K562 (cell line): Measurements from ENCODE around the gene PLXNB2. TPM values are rescaled to one million over a fixed set of nuclear protein-coding genes. Genes with fewer than 3 reads are reported as not detected.

ENCODE experiments used
- MCM2 ChIP-seq: fragments of 450-650 bp; IDR thresholded peaks from 2 replicates; pipeline ENCODE4 v1.6.1; 2017; ENCODE audit warnings: low read depth, mild to moderate bottlenecking
- NFRKB ChIP-seq: fragments of 450-650 bp; IDR thresholded peaks from 2 replicates; pipeline ENCODE4 v1.6.1; 2016; ENCODE audit warnings: low read depth
- NFXL1 ChIP-seq: fragments of 450-650 bp; formaldehyde crosslinking; IDR thresholded peaks from 2 replicates; pipeline ENCODE4 v1.4.0; 2021; ENCODE audit warnings: mild to moderate bottlenecking
- NUFIP1 ChIP-seq: fragments of 450-650 bp; IDR thresholded peaks from 2 replicates; pipeline ENCODE4 v1.6.1; 2018; ENCODE audit not compliant: partially characterized antibody
- SUPT5H ChIP-seq: fragments of 450-650 bp; IDR thresholded peaks from 2 replicates; pipeline ENCODE4 v1.6.1; 2016
- polyA plus RNA-seq, 8 experiments: library from polyadenylated mRNA; depleted of rRNA in 4 of 8; stranded (reverse) in 5 of 8; unstranded in 3 of 8; fragments of >200 nt; fragmentation: Nextera tagmentation in 2 of 8; fragmentation: Illumina TruSeq in 1 of 8; extraction: Ambion mirVana in 2 of 8; extraction: Trizol in 1 of 8; gene quantifications; 2 replicates each; pipeline versions ENCODE4 v1.2.1 to v1.2.3, GENCODE V29; 2011 to 2014; ENCODE audit warnings: inconsistent platforms in 1 of 8, missing spikeins in 1 of 8
- total RNA-seq, 7 experiments: library from RNA; depleted of rRNA in 6 of 7; stranded (reverse); fragments of >200 nt in 6 of 7; fragmentation: Illumina TruSeq in 2 of 7; extraction: Trizol in 2 of 7; gene quantifications; 2 replicates each; pipeline versions ENCODE4 v1.2.1 to v1.2.3, GENCODE V29; 2011 to 2021; ENCODE audit warnings: low replicate concordance in 1 of 7
- TF ChIP-seq, protein P1 (sequence below): fragments of 450-650 bp; IDR thresholded peaks from 2 replicates; pipeline ENCODE4 v1.6.1; 2016; ENCODE audit warnings: mild to moderate bottlenecking, moderate library complexity
- TF ChIP-seq, protein P2 (sequence below): sonication (generic); formaldehyde crosslinking; IDR thresholded peaks from 2 replicates; pipeline ENCODE4 v1.9.0; 2022; ENCODE audit warnings: mild to moderate bottlenecking, missing genetic modification reagents
- TF ChIP-seq, protein P3 (sequence below): sonication (generic); formaldehyde crosslinking; IDR thresholded peaks from 2 replicates; pipeline ENCODE4 v1.8.1; 2022; ENCODE audit warnings: missing genetic modification reagents
- TF ChIP-seq, protein P4 (sequence below): fragments of 450-650 bp; IDR thresholded peaks from 2 replicates; pipeline ENCODE4 v1.6.1; 2016; ENCODE audit warnings: borderline replicate concordance
- TF ChIP-seq, protein P5 (sequence below): sonication (generic); formaldehyde crosslinking; IDR thresholded peaks from 2 replicates; pipeline ENCODE4 v1.9.0; 2022; ENCODE audit warnings: mild to moderate bottlenecking, missing genetic modification reagents

PLXNB2 gene
- total and polyA plus RNA-seq, 9 of the 15 experiments (the other 6 are each of a cell fraction or from before 2014, with no cell fraction given) = 0.15 to 45.1 (median 13.6) TPM

DNA sequence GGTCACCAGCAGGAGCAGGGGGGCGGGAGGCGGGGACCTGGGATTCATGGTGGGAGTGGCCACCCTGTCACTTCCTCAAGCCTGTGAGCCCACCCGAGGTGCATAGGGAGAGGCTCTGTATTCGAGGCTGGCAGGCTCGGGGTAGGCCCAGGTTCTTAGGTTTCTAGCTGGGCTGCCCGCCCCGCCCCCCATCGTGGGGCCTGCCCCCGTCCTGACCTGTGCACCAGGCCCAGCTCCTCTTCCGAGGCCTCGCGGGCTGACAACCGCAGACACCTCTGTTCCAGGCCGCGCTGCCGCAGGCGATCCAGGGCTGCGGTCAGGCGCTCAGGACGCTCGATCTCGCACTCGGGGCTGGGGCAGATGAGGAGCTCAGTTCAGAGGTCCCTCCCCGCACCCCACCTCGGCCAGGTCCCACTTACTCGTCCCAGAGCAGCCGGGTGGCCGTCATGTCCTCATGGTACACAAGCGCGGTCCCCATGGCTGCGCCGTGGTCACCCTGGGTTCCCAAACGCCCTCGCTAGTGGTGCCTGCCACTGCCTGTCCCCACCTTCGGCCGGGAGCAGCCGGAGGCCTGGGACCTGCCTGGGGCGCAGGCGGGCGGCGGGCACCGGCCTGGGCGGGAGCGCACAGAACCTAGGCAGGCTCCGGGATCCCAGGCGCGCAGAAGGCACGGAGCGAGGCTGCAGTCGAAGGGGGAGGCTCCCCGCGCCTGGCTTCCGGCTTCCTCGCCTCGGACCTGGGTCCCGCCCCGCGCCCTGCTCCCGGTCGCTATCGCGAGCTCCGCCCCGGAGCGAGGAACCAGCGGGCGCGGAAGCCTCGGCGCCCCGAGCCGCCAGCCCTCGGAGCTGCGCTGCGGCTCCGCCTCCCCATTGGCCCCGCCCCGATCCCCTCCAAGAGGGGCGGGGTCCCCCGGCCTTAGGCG is 56.6 kb downstream of the PLXNB2 start, which contains the start of gene HDAC10 (continued):
- TF ChIP-seq, protein P1, sequence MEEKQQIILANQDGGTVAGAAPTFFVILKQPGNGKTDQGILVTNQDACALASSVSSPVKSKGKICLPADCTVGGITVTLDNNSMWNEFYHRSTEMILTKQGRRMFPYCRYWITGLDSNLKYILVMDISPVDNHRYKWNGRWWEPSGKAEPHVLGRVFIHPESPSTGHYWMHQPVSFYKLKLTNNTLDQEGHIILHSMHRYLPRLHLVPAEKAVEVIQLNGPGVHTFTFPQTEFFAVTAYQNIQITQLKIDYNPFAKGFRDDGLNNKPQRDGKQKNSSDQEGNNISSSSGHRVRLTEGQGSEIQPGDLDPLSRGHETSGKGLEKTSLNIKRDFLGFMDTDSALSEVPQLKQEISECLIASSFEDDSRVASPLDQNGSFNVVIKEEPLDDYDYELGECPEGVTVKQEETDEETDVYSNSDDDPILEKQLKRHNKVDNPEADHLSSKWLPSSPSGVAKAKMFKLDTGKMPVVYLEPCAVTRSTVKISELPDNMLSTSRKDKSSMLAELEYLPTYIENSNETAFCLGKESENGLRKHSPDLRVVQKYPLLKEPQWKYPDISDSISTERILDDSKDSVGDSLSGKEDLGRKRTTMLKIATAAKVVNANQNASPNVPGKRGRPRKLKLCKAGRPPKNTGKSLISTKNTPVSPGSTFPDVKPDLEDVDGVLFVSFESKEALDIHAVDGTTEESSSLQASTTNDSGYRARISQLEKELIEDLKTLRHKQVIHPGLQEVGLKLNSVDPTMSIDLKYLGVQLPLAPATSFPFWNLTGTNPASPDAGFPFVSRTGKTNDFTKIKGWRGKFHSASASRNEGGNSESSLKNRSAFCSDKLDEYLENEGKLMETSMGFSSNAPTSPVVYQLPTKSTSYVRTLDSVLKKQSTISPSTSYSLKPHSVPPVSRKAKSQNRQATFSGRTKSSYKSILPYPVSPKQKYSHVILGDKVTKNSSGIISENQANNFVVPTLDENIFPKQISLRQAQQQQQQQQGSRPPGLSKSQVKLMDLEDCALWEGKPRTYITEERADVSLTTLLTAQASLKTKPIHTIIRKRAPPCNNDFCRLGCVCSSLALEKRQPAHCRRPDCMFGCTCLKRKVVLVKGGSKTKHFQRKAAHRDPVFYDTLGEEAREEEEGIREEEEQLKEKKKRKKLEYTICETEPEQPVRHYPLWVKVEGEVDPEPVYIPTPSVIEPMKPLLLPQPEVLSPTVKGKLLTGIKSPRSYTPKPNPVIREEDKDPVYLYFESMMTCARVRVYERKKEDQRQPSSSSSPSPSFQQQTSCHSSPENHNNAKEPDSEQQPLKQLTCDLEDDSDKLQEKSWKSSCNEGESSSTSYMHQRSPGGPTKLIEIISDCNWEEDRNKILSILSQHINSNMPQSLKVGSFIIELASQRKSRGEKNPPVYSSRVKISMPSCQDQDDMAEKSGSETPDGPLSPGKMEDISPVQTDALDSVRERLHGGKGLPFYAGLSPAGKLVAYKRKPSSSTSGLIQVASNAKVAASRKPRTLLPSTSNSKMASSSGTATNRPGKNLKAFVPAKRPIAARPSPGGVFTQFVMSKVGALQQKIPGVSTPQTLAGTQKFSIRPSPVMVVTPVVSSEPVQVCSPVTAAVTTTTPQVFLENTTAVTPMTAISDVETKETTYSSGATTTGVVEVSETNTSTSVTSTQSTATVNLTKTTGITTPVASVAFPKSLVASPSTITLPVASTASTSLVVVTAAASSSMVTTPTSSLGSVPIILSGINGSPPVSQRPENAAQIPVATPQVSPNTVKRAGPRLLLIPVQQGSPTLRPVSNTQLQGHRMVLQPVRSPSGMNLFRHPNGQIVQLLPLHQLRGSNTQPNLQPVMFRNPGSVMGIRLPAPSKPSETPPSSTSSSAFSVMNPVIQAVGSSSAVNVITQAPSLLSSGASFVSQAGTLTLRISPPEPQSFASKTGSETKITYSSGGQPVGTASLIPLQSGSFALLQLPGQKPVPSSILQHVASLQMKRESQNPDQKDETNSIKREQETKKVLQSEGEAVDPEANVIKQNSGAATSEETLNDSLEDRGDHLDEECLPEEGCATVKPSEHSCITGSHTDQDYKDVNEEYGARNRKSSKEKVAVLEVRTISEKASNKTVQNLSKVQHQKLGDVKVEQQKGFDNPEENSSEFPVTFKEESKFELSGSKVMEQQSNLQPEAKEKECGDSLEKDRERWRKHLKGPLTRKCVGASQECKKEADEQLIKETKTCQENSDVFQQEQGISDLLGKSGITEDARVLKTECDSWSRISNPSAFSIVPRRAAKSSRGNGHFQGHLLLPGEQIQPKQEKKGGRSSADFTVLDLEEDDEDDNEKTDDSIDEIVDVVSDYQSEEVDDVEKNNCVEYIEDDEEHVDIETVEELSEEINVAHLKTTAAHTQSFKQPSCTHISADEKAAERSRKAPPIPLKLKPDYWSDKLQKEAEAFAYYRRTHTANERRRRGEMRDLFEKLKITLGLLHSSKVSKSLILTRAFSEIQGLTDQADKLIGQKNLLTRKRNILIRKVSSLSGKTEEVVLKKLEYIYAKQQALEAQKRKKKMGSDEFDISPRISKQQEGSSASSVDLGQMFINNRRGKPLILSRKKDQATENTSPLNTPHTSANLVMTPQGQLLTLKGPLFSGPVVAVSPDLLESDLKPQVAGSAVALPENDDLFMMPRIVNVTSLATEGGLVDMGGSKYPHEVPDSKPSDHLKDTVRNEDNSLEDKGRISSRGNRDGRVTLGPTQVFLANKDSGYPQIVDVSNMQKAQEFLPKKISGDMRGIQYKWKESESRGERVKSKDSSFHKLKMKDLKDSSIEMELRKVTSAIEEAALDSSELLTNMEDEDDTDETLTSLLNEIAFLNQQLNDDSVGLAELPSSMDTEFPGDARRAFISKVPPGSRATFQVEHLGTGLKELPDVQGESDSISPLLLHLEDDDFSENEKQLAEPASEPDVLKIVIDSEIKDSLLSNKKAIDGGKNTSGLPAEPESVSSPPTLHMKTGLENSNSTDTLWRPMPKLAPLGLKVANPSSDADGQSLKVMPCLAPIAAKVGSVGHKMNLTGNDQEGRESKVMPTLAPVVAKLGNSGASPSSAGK = peak; percentile 65; the same call in 1 of the 2 replicates
- TF ChIP-seq, protein P2, sequence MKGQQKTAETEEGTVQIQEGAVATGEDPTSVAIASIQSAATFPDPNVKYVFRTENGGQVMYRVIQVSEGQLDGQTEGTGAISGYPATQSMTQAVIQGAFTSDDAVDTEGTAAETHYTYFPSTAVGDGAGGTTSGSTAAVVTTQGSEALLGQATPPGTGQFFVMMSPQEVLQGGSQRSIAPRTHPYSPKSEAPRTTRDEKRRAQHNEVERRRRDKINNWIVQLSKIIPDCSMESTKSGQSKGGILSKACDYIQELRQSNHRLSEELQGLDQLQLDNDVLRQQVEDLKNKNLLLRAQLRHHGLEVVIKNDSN = no peak
- TF ChIP-seq SUPT5H = peak; percentile 69
- TF ChIP-seq NUFIP1 = no peak
- TF ChIP-seq, protein P3, sequence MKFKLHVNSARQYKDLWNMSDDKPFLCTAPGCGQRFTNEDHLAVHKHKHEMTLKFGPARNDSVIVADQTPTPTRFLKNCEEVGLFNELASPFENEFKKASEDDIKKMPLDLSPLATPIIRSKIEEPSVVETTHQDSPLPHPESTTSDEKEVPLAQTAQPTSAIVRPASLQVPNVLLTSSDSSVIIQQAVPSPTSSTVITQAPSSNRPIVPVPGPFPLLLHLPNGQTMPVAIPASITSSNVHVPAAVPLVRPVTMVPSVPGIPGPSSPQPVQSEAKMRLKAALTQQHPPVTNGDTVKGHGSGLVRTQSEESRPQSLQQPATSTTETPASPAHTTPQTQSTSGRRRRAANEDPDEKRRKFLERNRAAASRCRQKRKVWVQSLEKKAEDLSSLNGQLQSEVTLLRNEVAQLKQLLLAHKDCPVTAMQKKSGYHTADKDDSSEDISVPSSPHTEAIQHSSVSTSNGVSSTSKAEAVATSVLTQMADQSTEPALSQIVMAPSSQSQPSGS = no peak
- no peak for TF ChIP-seq MCM2
- TF ChIP-seq NFRKB = no peak
- TF ChIP-seq, protein P4, sequence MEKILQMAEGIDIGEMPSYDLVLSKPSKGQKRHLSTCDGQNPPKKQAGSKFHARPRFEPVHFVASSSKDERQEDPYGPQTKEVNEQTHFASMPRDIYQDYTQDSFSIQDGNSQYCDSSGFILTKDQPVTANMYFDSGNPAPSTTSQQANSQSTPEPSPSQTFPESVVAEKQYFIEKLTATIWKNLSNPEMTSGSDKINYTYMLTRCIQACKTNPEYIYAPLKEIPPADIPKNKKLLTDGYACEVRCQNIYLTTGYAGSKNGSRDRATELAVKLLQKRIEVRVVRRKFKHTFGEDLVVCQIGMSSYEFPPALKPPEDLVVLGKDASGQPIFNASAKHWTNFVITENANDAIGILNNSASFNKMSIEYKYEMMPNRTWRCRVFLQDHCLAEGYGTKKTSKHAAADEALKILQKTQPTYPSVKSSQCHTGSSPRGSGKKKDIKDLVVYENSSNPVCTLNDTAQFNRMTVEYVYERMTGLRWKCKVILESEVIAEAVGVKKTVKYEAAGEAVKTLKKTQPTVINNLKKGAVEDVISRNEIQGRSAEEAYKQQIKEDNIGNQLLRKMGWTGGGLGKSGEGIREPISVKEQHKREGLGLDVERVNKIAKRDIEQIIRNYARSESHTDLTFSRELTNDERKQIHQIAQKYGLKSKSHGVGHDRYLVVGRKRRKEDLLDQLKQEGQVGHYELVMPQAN = peak; percentile 74; the same call in 1 of the 2 replicates
- TF ChIP-seq, protein P5, sequence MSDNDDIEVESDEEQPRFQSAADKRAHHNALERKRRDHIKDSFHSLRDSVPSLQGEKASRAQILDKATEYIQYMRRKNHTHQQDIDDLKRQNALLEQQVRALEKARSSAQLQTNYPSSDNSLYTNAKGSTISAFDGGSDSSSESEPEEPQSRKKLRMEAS (CRISPR knock-in tag) = peak; percentile 41; the same call in 1 of the 2 replicates
- no peak for TF ChIP-seq NFXL1 (CRISPR knock-in tag)
